GM18909 (cell line): ENCODE results near the gene XKR3.
"Not testable (repeated sequence)": the region's sequence is repeated elsewhere in the genome, so short reads cannot be mapped to it uniquely, and the experiment has no call there.

Experiments
- ATAC-seq: cut with Tn5 transposase; IDR thresholded peaks from one replicate; pipeline ENCODE4 v1.9.1; 2021; ENCODE audit warnings: mild to moderate bottlenecking; ENCODE audit not compliant: unreplicated experiment, poor library complexity

The XKR3 gene

GRCh38 chr22:16760416-16760815 is 64.8 kb downstream of the XKR3 start:
- not testable (repeated sequence) for ATAC-seq

- ATAC-seq = not testable (repeated sequence)
Observed at GRCh38 chr22:16749282-16749681, 75.9 kb downstream of the XKR3 start.

DNA sequence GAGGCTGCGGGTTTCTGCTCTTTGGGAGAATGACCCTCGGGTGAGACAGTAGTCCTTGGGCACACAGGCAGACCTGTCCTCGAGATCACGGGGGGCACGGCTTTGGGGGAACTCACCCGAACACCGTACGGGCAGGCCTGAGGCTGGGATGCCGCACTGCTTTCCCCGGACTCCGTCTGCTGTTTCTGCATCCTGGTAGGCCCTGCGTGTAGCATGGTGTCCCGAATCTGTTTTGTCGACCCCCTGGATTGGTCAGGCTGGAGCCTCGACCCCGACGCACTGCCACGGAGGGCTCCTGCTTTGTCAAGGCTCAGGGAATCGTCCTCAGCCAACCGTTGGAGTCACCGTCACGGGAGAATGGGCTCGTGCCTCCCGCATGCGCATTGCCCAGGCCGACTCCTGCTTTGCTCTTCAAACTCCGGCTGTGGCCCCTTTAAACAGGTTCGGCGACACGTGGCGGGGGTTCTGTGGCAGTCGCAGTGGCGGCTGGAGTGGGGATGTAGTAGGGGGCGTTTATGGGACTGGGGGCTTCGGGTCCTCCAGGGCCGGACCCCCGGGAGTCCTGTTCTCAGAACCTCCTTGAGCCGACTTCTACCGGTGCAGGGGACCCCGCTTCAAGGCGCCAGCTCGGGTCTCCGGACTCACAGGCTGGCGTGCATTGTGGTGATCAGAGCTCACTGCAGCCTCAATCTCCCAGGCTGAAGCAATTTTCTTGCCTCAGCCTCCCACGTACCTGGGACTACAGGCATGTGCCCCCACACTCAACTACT is 76.9 kb downstream of the XKR3 start:
- not testable (repeated sequence) for ATAC-seq

DNA sequence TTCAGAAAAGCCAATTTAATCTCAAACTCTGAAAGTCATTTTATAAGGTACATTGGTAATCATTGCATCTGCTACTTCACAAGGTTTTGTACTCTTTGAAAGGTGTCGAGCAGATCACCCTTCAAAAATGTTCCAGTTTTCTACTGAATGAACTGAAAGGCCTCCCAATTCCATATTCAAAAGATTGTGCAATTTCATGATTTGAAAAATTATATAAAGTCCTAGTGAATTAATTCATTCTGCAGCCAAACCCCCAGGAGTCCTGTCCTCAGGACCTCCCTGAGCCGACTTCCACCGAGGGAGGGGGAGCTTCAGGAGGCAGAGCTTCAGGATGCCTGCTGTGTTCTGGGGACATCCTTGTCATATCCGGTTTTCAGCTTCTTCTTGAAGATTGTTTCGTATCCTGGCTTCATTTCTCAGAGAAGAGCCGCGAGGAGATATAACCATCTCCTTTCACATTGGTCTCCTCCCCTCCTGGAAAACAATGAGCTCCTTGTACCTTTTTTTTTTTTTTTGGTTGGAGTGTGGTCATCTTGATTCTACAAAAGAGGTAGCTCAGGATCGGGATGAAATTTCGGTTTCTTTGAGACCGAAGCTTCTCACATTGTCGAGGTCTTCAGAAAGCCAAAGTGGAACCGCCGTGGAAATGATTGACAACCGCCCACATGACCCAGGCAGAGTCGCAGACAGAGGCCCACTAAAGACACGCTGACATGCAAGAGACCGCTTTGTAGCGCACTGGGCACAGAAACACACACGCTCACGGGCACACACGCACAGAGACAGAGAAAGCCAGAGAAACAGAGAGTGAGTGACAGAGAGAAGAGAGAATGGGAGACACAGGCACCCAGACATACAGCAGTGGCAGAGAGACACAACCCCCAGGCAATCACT is 77.7 kb downstream of the XKR3 start:
- ATAC-seq = not testable (repeated sequence)

DNA sequence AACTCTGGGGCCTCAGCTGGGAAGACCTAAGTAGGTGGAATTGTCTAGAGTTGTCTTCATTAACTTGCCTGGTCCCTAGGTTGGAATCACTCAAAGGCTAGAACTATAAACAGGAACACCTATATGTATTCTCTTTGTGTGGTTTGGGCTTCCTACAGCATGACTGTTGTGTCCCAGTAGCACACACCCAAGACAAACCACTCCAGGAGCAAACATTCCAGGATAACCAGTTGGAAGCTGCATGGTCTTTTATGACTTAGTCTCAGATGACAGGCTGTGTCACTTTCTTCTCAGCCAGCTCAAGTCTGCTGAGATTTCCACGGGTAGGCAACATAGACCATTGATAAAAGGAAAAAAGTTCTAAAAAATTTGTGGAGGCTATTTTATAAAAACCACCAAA is 90.9 kb downstream of the XKR3 start:
- ATAC-seq = not testable (repeated sequence)
